Measurements from ENCODE around the gene ETV2.
"Not testable (repeated sequence)": the region's sequence is repeated elsewhere in the genome, so short reads cannot be mapped to it uniquely, and the experiment has no call there.

ETV2 gene

GRCh38 chr19:35628565-35629331, 12.8 kb upstream of the ETV2 start, which contains the start of gene RBM42:
RBM42 (plus strand) TSS chr19:35629036; CDS start chr19:35629154, 118 bp downstream.
- peak; percentile 99 for DNase-seq (ENCODE audit: low read depth)

GRCh38 chr19:35629332-35629633, 12.3 kb upstream of the ETV2 start:
- no peak for DNase-seq (ENCODE audit: low read depth)

- no peak for DNase-seq (ENCODE audit: low read depth)
These were observed 7.7 kb upstream of the ETV2 start for GRCh38 chr19:35633727-35634440.

- no peak for DNase-seq (ENCODE audit: low read depth)
These were observed 4.9 kb upstream of the ETV2 start for GRCh38 chr19:35636651-35637050.

GRCh38 chr19:35637165-35637564, 4.4 kb upstream of the ETV2 start:
- DNase-seq (ENCODE audit: low read depth), result no peak

- DNase-seq (ENCODE audit: low read depth), result no peak
These were observed 2.3 kb upstream of the ETV2 start for GRCh38 chr19:35639321-35639639.

- no peak for DNase-seq (ENCODE audit: low read depth)
These were observed 1.7 kb upstream of the ETV2 start for GRCh38 chr19:35639863-35640262.

GRCh38 chr19:35642312-35642711, 767 bp downstream of the ETV2 start:
- no peak for DNase-seq (ENCODE audit: low read depth)

GRCh38 chr19:35642798-35643254, 1.3 kb downstream of the ETV2 start:
- DNase-seq (ENCODE audit: low read depth), result no peak

GRCh38 chr19:35643255-35644205, 2.0 kb downstream of the ETV2 start:
- DNase-seq (ENCODE audit: low read depth), result peak; percentile 76

- peak; percentile 97 for DNase-seq (ENCODE audit: low read depth)
These were observed 2.9 kb downstream of the ETV2 start for GRCh38 chr19:35644206-35644986.

GRCh38 chr19:35644987-35645679, 3.6 kb downstream of the ETV2 start:
- DNase-seq (ENCODE audit: low read depth), result peak; percentile 43

GRCh38 chr19:35645680-35646511, 4.4 kb downstream of the ETV2 start:
- no peak for DNase-seq (ENCODE audit: low read depth)

GRCh38 chr19:35648017-35648961, 6.7 kb downstream of the ETV2 start, which contains the start of gene COX6B1:
COX6B1 (plus strand) TSS chr19:35648323; CDS start chr19:35651244, 2,921 bp downstream.
- DNase-seq (ENCODE audit: low read depth), result peak; percentile 98

- no peak for DNase-seq (ENCODE audit: low read depth)
These were observed 9.0 kb downstream of the ETV2 start for GRCh38 chr19:35650581-35650980.

GRCh38 chr19:35654828-35655227, 13.3 kb downstream of the ETV2 start:
- DNase-seq (ENCODE audit: low read depth), result not testable (repeated sequence)

GRCh38 chr19:35655600-35655999, 14.1 kb downstream of the ETV2 start:
- DNase-seq (ENCODE audit: low read depth), result no peak

GRCh38 chr19:35656700-35657099, 15.2 kb downstream of the ETV2 start:
- DNase-seq (ENCODE audit: low read depth), result no peak
